HepG2 (cell line): ENCODE results near the gene TK2. TPM values are rescaled to one million over a fixed set of nuclear protein-coding genes. Genes with fewer than 3 reads are reported as not detected.

Experiments used
- DZIP1 ChIP-seq: sonication (generic); formaldehyde crosslinking; IDR thresholded peaks from 2 replicates; pipeline ENCODE4 v1.5.0; 2020; ENCODE audit warnings: mild to moderate bottlenecking, missing genetic modification reagents
- HDAC6 ChIP-seq: fragments of 200-600 bp; sonication (generic); IDR thresholded peaks from 2 replicates; pipeline ENCODE4 v1.7.0; 2017; ENCODE audit warnings: mild to moderate bottlenecking, antibody characterized with exemption, low read length, low read depth
- HIVEP1 ChIP-seq: sonication (generic); formaldehyde crosslinking; IDR thresholded peaks from 2 replicates; pipeline ENCODE4 v1.4.0; 2020; ENCODE audit warnings: mild to moderate bottlenecking, missing genetic modification reagents
- PAWR ChIP-seq: sonication (generic); formaldehyde crosslinking; IDR thresholded peaks from 2 replicates; pipeline ENCODE4 v1.4.0; 2020; ENCODE audit warnings: missing genetic modification reagents, mild to moderate bottlenecking, borderline replicate concordance
- RAD21 ChIP-seq: fragments of 450-650 bp; formaldehyde crosslinking; IDR thresholded peaks from 2 replicates; pipeline ENCODE4 v1.5.0; 2020; ENCODE audit warnings: mild to moderate bottlenecking
- RNF219 ChIP-seq: sonication (generic); formaldehyde crosslinking; IDR thresholded peaks from 2 replicates; pipeline ENCODE4 v1.5.0; 2020; ENCODE audit warnings: mild to moderate bottlenecking, missing genetic modification reagents
- SAP130 ChIP-seq: IDR thresholded peaks from 2 replicates; pipeline ENCODE4 v1.6.1; 2016; ENCODE audit warnings: low read depth
- SMARCE1 ChIP-seq: fragments of 450-650 bp; IDR thresholded peaks from 2 replicates; pipeline ENCODE4 v1.6.1; 2017; ENCODE audit warnings: borderline replicate concordance
- UBTF ChIP-seq: sonication (generic); formaldehyde crosslinking; IDR thresholded peaks from 2 replicates; pipeline ENCODE4 v1.4.0; 2020; ENCODE audit warnings: mild to moderate bottlenecking, missing genetic modification reagents
- WIZ ChIP-seq: sonication (generic); formaldehyde crosslinking; IDR thresholded peaks from 2 replicates; pipeline ENCODE4 v1.5.1; 2020; ENCODE audit warnings: mild to moderate bottlenecking, missing genetic modification reagents
- ZBTB43 ChIP-seq: sonication (generic); formaldehyde crosslinking; conservative IDR thresholded peaks from 2 replicates; pipeline ENCODE4 v1.4.0; 2020; ENCODE audit warnings: missing genetic modification reagents
- ZNF20 ChIP-seq: sonication (generic); formaldehyde crosslinking; IDR thresholded peaks from 2 replicates; pipeline ENCODE4 v1.4.0; 2020; ENCODE audit warnings: mild to moderate bottlenecking, moderate library complexity, missing genetic modification reagents
- ZNF234 ChIP-seq: sonication (generic); formaldehyde crosslinking; conservative IDR thresholded peaks from 2 replicates; pipeline ENCODE4 v1.5.1; 2020; ENCODE audit warnings: mild to moderate bottlenecking, missing genetic modification reagents
- ZNF44 ChIP-seq: sonication (generic); formaldehyde crosslinking; IDR thresholded peaks from 2 replicates; pipeline ENCODE4 v1.5.1; 2020; ENCODE audit warnings: mild to moderate bottlenecking, missing genetic modification reagents
- ZNF670 ChIP-seq: sonication (generic); formaldehyde crosslinking; IDR thresholded peaks from 2 replicates; pipeline ENCODE4 v1.8.0; 2022; ENCODE audit warnings: mild to moderate bottlenecking, missing genetic modification reagents, borderline replicate concordance
- polyA plus RNA-seq, 8 experiments: library from polyadenylated mRNA; depleted of rRNA in 3 of 8; stranded (reverse) in 7 of 8; unstranded in 1 of 8; fragments of >200 nt; fragmentation: Illumina TruSeq in 4 of 8; extraction: Trizol in 4 of 8; gene quantifications; 2 replicates each; pipeline versions ENCODE4 v1.2.1 to v1.2.3, GENCODE V29; 2011 to 2016; ENCODE audit warnings: low read depth in 4 of 8, missing spikeins in 1 of 8, mixed read lengths in 1 of 8; ENCODE audit not compliant: insufficient read depth in 1 of 8
- total RNA-seq, 5 experiments: library from RNA; depleted of rRNA; stranded (reverse); fragments of >200 nt; fragmentation: Illumina TruSeq; extraction: Trizol; gene quantifications; 2 replicates each; pipeline ENCODE4 v1.2.3, GENCODE V29; 2016; ENCODE audit warnings: low read depth in 1 of 5
- TF ChIP-seq, protein P1 (sequence below): sonication (generic); formaldehyde crosslinking; IDR thresholded peaks from 2 replicates; pipeline ENCODE4 v1.4.0; 2020; ENCODE audit warnings: low read depth, mild to moderate bottlenecking, missing genetic modification reagents
- TF ChIP-seq, protein P2 (sequence below): sonication (generic); formaldehyde crosslinking; IDR thresholded peaks from 2 replicates; pipeline ENCODE4 v1.9.0; 2021; ENCODE audit warnings: missing genetic modification reagents, mild to moderate bottlenecking, borderline replicate concordance

TK2 gene
- total and polyA plus RNA-seq, 2 of the 13 experiments (the other 11 are each of a cell fraction or from before 2014, with no cell fraction given) = 18.7 to 21.0 TPM

DNA sequence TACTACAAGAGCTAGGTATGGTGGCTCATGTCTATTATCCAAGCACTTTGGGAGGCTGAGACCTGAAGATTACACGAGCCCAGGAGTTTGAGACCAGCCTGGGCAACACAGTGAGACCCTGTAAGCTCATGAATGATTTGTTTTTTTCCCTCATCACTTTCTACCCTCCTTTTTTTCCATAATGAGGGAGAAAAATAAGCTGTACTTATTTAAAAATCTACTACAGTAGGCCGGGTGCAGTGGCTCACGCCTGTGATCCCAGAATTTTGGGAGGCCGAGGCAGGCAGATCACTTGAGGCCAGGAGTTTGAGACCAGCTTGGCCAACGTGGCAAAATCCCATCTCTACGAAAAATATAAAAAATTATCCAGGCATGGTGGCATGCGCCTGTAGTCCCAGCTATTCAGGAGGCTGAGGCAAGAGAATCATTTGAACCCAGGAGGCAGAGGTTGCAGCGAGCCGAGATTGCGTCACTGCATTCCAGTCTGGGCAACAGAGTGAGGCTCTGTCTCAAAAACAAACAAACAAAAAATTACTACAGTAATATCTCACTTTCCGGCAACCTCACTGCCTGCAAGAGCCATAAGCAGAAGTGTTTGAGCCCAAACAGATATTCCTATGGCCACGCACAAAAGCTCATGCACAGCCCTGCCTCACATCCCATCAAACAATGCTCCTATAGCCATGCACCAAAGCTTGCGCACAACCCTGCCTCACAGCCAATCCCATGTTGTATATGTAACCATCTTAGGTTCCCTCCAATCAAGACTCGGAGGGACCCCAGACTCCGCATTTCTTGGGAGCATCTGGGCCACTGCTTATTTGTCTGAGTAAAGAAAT is 37.4 kb downstream of the TK2 start (continued):
- TF ChIP-seq ZNF670 (CRISPR knock-in tag) (no peak), WIZ (CRISPR knock-in tag) (no peak), ZNF44 (CRISPR knock-in tag) (no peak), UBTF (CRISPR knock-in tag) (no peak), HIVEP1 (CRISPR knock-in tag) (no peak; the same call in 1 of the 2 replicates), RAD21 (no peak), RNF219 (no peak), HDAC6 (no peak), SAP130 (no peak), PAWR (CRISPR knock-in tag) (no peak), ZBTB43 (CRISPR knock-in tag) (0 out of 2 replicates have a peak, but pooled peaks have one; percentile 31), SMARCE1 (no peak), ZNF20 (CRISPR knock-in tag) (no peak), ZNF234 (CRISPR knock-in tag) (no peak), DZIP1 (CRISPR knock-in tag) (no peak)
- TF ChIP-seq, protein P1, sequence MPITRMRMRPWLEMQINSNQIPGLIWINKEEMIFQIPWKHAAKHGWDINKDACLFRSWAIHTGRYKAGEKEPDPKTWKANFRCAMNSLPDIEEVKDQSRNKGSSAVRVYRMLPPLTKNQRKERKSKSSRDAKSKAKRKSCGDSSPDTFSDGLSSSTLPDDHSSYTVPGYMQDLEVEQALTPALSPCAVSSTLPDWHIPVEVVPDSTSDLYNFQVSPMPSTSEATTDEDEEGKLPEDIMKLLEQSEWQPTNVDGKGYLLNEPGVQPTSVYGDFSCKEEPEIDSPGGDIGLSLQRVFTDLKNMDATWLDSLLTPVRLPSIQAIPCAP (CRISPR knock-in tag) = no peak
- TF ChIP-seq, protein P2, sequence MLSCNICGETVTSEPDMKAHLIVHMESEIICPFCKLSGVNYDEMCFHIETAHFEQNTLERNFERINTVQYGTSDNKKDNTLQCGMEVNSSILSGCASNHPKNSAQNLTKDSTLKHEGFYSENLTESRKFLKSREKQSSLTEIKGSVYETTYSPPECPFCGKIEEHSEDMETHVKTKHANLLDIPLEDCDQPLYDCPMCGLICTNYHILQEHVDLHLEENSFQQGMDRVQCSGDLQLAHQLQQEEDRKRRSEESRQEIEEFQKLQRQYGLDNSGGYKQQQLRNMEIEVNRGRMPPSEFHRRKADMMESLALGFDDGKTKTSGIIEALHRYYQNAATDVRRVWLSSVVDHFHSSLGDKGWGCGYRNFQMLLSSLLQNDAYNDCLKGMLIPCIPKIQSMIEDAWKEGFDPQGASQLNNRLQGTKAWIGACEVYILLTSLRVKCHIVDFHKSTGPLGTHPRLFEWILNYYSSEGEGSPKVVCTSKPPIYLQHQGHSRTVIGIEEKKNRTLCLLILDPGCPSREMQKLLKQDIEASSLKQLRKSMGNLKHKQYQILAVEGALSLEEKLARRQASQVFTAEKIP = no peak
